Gastrocnemius medialis (tissue), 4 donors: ENCODE data around the gene HDAC4. TPM values are rescaled to one million over a fixed set of nuclear protein-coding genes. Genes with fewer than 3 reads are reported as not detected.

ENCODE experiments used
- ATAC-seq, 2 donors: fragments of 150-250 bp; one replicate each; pipeline ENCODE4 v1.9.1; 2016
- DNase-seq, 2 donors: peaks; one replicate each; pipeline ENCODE4 v3.0.0-alpha.2; 2019
- H3K27ac ChIP-seq, 4 donors: fragments of 200-600 bp; sonication (generic); 1 replicate in 1 of 4; 2 replicates in 3 of 4; pipeline ENCODE4 v1.5.1; 2016 to 2018; ENCODE audit warnings: mild to moderate bottlenecking in 2 of 4, moderate library complexity in 1 of 4
- H3K27me3 ChIP-seq, 3 donors: fragments of 200-600 bp; sonication (generic) in 2 of 3; 1 replicate in 1 of 3; 2 replicates in 2 of 3; pipeline versions ENCODE4 v1.5.1 to v1.6.0; 2016 to 2019; ENCODE audit warnings: mild to moderate bottlenecking in 1 of 3, moderate library complexity in 1 of 3
- H3K36me3 ChIP-seq, 2 donors: fragments of 200-600 bp; sonication (generic) in 1 of 2; one replicate each; pipeline ENCODE4 v1.5.1; 2017 to 2018
- H3K4me1 ChIP-seq, 2 donors: fragments of 200-600 bp; sonication (generic) in 1 of 2; one replicate each; pipeline ENCODE4 v1.5.1; 2016 to 2017; ENCODE audit warnings: mild to moderate bottlenecking in 2 of 2
- H3K4me3 ChIP-seq, 4 donors: fragments of 200-600 bp; sonication (generic) in 3 of 4; 1 replicate in 1 of 4; 2 replicates in 3 of 4; pipeline ENCODE4 v1.5.1; 2016 to 2019; ENCODE audit warnings: mild to moderate bottlenecking in 2 of 4
- H3K9me3 ChIP-seq, 3 donors: fragments of 200-600 bp; sonication (generic) in 2 of 3; 1 replicate in 1 of 3; 2 replicates in 2 of 3; pipeline ENCODE4 v1.5.1; 2016 to 2019
- POLR2A ChIP-seq, 2 donors: fragments of 450-650 bp; IDR thresholded peaks; one replicate each; pipeline ENCODE4 v1.6.1; 2017; ENCODE audit warnings: antibody characterized with exemption in 2 of 2, mild to moderate bottlenecking in 2 of 2, moderate library complexity in 2 of 2
- in situ Hi-C, 4 donors: fragments of 200-750 bp; cut with MboI; loops; one replicate each; pipeline versions ENCODE4 v1.15.0 to v1.8.0; 2017; ENCODE audit warnings: low sequenced_read_pairs in 4 of 4
- intact Hi-C: fragments of 100-400 bp; cut with DNase I; formaldehyde crosslinking; loops from one replicate; pipeline ENCODE4 v1.15.1; 2023; ENCODE audit warnings: low total_unique reads
- total RNA-seq, 4 donors: library from RNA; depleted of rRNA; stranded (reverse); fragments of >200 nt; gene quantifications; one replicate each; pipeline versions ENCODE4 v1.1.0 to v1.2.3, GENCODE V29; 2016
- TF ChIP-seq, protein P1 (sequence below), 5 experiments: fragments of 450-650 bp in 3 of 5; fragments of 200-600 bp in 2 of 5; sonication (generic) in 2 of 5; IDR thresholded peaks in 4 of 5; conservative IDR thresholded peaks in 1 of 5; 1 replicate in 4 of 5; 2 replicates in 1 of 5; pipeline ENCODE4 v1.5.1; 2016 to 2019; ENCODE audit warnings: antibody characterized with exemption in 5 of 5, mild to moderate bottlenecking in 3 of 5, moderate library complexity in 3 of 5

The HDAC4 gene
- total RNA-seq, 4 donors from 2014 or later: 23.6 to 257 (median 119) TPM

DNA sequence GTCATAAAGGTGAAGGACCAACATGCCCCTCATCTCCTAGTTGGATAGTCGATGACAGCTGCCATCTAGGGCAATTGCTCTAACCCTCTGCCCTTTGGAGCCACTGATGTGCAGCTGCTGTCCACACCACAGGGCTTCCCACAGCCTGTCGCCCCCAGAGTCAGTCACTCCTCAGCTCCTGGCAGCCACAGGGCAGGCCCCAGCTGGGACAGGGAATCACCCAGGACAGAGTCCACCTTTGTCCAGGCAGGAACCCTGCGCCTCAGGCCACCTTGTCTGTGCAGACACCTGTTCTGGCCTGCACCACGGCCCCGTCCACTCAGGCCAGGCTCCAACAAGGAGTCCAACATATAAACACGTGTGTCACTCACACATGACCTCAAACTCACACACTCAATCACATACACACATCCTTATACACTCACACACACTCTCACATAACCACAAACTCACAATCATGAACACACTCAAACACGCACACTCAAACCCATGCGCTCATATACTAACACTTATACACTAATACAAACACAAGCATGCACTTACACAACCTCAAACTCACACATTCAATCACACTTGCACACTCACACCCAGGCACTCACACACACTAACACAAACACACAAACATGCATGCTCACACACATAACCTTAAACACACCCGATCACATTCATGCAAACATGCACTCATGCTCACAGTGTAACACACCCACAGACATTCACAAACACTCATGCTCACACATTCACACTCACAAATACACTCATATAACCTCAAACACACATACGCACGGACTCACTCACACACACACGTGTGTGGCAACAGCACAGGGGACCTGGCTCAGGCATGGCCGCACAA lies 29.7 kb downstream of the HDAC4 start:
- TF ChIP-seq, protein P1, sequence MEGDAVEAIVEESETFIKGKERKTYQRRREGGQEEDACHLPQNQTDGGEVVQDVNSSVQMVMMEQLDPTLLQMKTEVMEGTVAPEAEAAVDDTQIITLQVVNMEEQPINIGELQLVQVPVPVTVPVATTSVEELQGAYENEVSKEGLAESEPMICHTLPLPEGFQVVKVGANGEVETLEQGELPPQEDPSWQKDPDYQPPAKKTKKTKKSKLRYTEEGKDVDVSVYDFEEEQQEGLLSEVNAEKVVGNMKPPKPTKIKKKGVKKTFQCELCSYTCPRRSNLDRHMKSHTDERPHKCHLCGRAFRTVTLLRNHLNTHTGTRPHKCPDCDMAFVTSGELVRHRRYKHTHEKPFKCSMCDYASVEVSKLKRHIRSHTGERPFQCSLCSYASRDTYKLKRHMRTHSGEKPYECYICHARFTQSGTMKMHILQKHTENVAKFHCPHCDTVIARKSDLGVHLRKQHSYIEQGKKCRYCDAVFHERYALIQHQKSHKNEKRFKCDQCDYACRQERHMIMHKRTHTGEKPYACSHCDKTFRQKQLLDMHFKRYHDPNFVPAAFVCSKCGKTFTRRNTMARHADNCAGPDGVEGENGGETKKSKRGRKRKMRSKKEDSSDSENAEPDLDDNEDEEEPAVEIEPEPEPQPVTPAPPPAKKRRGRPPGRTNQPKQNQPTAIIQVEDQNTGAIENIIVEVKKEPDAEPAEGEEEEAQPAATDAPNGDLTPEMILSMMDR (IDR thresholded peaks at IDR 0.05 in 4 of 5, conservative IDR thresholded peaks at IDR 0.05 in 1 of 5): no peak
- TF ChIP-seq POLR2A (IDR thresholded peaks at IDR 0.05): no peak
- in situ Hi-C loops (no loop called here), intact Hi-C loops (no loop called here)
- no peaks in the 10 kb centered on the region for H3K4me1 ChIP-seq
- no peak for ATAC-seq
- H3K4me3 ChIP-seq: no peak overlapping the region
- no peak for DNase-seq
- H3K36me3 ChIP-seq: no peaks in the 10 kb centered on the region
- no peaks in the 10 kb centered on the region for H3K27me3 ChIP-seq
- H3K27ac ChIP-seq: no peak overlapping the region
- no peaks in the 10 kb centered on the region for H3K9me3 ChIP-seq

DNA sequence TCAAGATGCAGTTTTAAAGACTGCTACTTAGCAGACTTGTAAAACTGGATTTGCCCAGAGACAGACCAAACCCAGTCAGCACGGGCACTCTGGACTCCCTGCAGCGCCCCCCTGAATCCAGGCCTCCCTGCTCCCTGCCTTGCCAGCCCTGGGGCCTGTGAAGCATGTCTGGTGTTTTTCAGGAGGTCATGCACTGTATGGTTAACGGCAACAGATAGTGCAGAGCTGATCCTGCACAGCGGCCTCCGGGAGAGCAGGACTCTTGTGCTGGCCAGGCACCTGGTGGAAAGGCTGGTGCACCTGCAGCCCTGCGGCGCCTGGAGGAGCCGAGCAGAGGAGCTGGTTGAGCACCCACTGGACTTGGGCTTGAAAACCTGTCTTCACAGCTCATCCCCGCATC lies 30.4 kb downstream of the HDAC4 start:
- Histone ChIP-seq H3K27ac (no peak overlapping the region), H3K4me3 (no peak overlapping the region), H3K9me3 (no peaks in the 10 kb centered on the region), H3K36me3 (no peaks in the 10 kb centered on the region), H3K27me3 (no peaks in the 10 kb centered on the region), H3K4me1 (no peaks in the 10 kb centered on the region)
- ATAC-seq (no peak), DNase-seq (no peak)
- TF ChIP-seq, protein P1 (IDR thresholded peaks at IDR 0.05 in 4 of 5, conservative IDR thresholded peaks at IDR 0.05 in 1 of 5): no peak
- TF ChIP-seq POLR2A (IDR thresholded peaks at IDR 0.05): no peak
- intact Hi-C loops (no loop called here), in situ Hi-C loops (no loop called here)

DNA sequence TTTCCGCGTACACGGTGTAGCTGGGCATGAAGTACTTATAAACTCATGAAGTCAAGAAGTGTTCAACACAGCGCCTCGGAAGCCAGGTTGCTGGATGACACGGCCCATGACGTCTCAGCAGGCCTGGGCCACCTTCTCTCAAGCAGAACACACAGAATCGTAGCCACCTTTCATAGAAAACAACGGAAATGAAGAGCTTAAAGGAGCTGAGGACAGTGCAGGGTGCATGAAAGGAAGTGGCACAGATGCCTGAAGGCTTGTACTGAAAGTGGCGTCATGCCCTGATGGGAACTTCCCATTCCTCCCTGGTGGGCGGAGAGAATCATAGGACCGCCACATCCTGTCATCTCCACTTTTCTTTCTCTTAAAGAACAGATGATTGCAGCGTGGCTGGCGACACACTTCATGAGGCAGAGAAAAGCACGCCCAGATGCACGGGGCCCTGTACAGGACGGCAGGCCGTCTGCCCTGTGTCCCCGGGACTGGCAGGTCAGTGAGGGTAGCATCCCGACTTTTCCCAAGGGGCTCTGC lies 31.1 kb downstream of the HDAC4 start:
- Histone ChIP-seq H3K4me3 (no peak overlapping the region), H3K36me3 (no peaks in the 10 kb centered on the region), H3K27ac (no peak overlapping the region), H3K27me3 (no peaks in the 10 kb centered on the region), H3K9me3 (no peaks in the 10 kb centered on the region), H3K4me1 (no peaks in the 10 kb centered on the region)
- in situ Hi-C loops (no loop called here), intact Hi-C loops (no loop called here)
- ATAC-seq (no peak), DNase-seq (no peak)
- no peak for TF ChIP-seq POLR2A (IDR thresholded peaks at IDR 0.05)
- TF ChIP-seq, protein P1 (IDR thresholded peaks at IDR 0.05 in 4 of 5, conservative IDR thresholded peaks at IDR 0.05 in 1 of 5): no peak

DNA sequence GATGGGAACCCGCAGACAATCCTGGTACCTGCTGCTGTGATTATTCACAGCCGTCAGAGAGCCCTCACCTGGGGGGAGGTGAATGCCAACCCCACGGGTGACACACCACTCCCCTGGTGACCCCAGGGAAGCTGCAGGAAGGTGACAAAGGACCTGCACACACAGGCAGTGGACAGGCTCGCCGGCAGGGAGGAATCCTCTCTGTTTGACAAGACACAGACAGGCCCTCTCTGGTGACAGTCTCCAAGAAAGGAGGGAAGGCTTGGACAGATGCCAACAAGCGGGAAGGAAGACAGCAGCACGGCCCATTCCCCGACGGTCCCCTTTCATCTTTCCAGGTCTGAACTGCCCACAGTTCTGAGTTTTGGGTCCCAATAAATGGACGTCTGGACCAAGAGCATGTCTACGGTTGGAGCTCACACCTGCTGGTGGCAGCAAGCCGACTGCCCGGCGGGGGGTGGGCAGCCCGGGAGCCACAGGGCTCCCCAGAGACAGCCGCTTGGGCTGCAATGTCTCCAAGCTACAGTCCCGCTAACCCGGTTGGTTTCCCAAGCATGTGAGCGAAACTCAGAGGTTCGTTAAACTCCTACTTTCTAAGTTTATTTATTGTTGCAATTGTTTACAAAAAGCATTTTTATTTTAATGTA lies 31.8 kb downstream of the HDAC4 start:
- DNase-seq: no peak
- H3K4me1 ChIP-seq: no peaks in the 10 kb centered on the region
- no peaks in the 10 kb centered on the region for H3K27me3 ChIP-seq
- TF ChIP-seq, protein P1 (IDR thresholded peaks at IDR 0.05 in 4 of 5, conservative IDR thresholded peaks at IDR 0.05 in 1 of 5): no peak
- TF ChIP-seq POLR2A (IDR thresholded peaks at IDR 0.05): no peak
- H3K27ac ChIP-seq: no peak overlapping the region
- no peak overlapping the region for H3K4me3 ChIP-seq
- no peaks in the 10 kb centered on the region for H3K36me3 ChIP-seq
- in situ Hi-C loops: no loop called here
- no peak for ATAC-seq
- intact Hi-C loops: no loop called here
- H3K9me3 ChIP-seq: no peaks in the 10 kb centered on the region
